Peyer's patch (tissue), 4 donors: Measurements from ENCODE around the gene DMAP1. TPM values are rescaled to one million over a fixed set of nuclear protein-coding genes. Genes with fewer than 3 reads are reported as not detected.
A peak's percentile ranks its signal among the peaks of the same experiment; 100 is the strongest.

ENCODE experiments used
- DNase-seq, 3 donors: peaks; one replicate each; pipeline ENCODE4 v3.0.0-alpha.2; 2017 to 2019
- H3K27ac ChIP-seq, 4 donors: fragments of 200-600 bp; sonication (generic); one replicate each; pipeline ENCODE4 v1.5.1; 2016 to 2019
- H3K27me3 ChIP-seq, 2 donors: fragments of 200-600 bp; sonication (generic); one replicate each; pipeline ENCODE4 v1.5.1; 2019
- H3K36me3 ChIP-seq, 3 donors: fragments of 200-600 bp; sonication (generic); one replicate each; pipeline ENCODE4 v1.5.1; 2016 to 2019
- H3K4me1 ChIP-seq, 4 donors: fragments of 200-600 bp; sonication (generic); one replicate each; pipeline ENCODE4 v1.5.1; 2016 to 2019
- H3K4me3 ChIP-seq, 4 donors: fragments of 200-600 bp; sonication (generic); 1 replicate in 3 of 4; 2 replicates in 1 of 4; pipeline ENCODE4 v1.5.1; 2016 to 2019; ENCODE audit warnings: mild to moderate bottlenecking in 1 of 4
- H3K9me3 ChIP-seq, 4 donors: fragments of 200-600 bp; sonication (generic); one replicate each; pipeline ENCODE4 v1.5.1; 2016 to 2019; ENCODE audit warnings: mild to moderate bottlenecking in 1 of 4
- CTCF ChIP-seq, 6 experiments: fragments of 450-650 bp in 4 of 6; fragments of 200-600 bp in 2 of 6; sonication (generic) in 1 of 6; IDR thresholded peaks; one replicate each; pipeline ENCODE4 v1.5.1; 2017 to 2019; ENCODE audit warnings: antibody characterized with exemption in 6 of 6, mild to moderate bottlenecking in 3 of 6, moderate library complexity in 1 of 6
- POLR2A ChIP-seq, 2 donors: fragments of 450-650 bp; IDR thresholded peaks; one replicate each; pipeline ENCODE4 v1.5.1; 2017; ENCODE audit warnings: antibody characterized with exemption in 2 of 2, mild to moderate bottlenecking in 2 of 2, moderate library complexity in 2 of 2
- total RNA-seq, 4 donors: library from RNA; depleted of rRNA; stranded (reverse); fragments of >200 nt; gene quantifications; one replicate each; pipeline ENCODE4 v1.1.0, GENCODE V29; 2016

DMAP1 gene
- total RNA-seq, 4 donors from 2014 or later: 79.2 to 149 (median 113) TPM

GRCh38 chr1:44242746-44243145, 29.5 kb downstream of the DMAP1 start:
- no peaks in the 10 kb centered on the region for H3K27me3 ChIP-seq
- no peaks in the 10 kb centered on the region for H3K9me3 ChIP-seq
- no peak overlapping the region for H3K4me3 ChIP-seq
- peak in 1 of 3 donors; percentile 44 for DNase-seq
- H3K4me1 ChIP-seq: peaks cover 0 to 34% (median 2%) of the 10 kb centered on the region in 4 donors
- TF ChIP-seq CTCF (IDR thresholded peaks at IDR 0.05): no peak
- no peak for TF ChIP-seq POLR2A (IDR thresholded peaks at IDR 0.05)
- no peak overlapping the region for H3K27ac ChIP-seq
- no peaks in the 10 kb centered on the region for H3K36me3 ChIP-seq

- Histone ChIP-seq H3K4me1 (peaks cover 0 to 22% (median 2%) of the 10 kb centered on the region in 4 donors), H3K27ac (no peak overlapping the region), H3K27me3 (no peaks in the 10 kb centered on the region), H3K9me3 (no peaks in the 10 kb centered on the region), H3K4me3 (no peak overlapping the region), H3K36me3 (no peaks in the 10 kb centered on the region)
- TF ChIP-seq CTCF (IDR thresholded peaks at IDR 0.05): no peak
- no peak for TF ChIP-seq POLR2A (IDR thresholded peaks at IDR 0.05)
- DNase-seq: peak in 1 of 3 donors; percentile 28
Measured at GRCh38 chr1:44243782-44244495, 30.7 kb downstream of the DMAP1 start.

GRCh38 chr1:44244986-44245385, 31.7 kb downstream of the DMAP1 start:
- TF ChIP-seq CTCF (IDR thresholded peaks at IDR 0.05) (no peak), POLR2A (IDR thresholded peaks at IDR 0.05) (no peak)
- H3K9me3 ChIP-seq: no peaks in the 10 kb centered on the region
- no peak overlapping the region for H3K4me3 ChIP-seq
- H3K36me3 ChIP-seq: no peaks in the 10 kb centered on the region
- H3K27ac ChIP-seq: no peak overlapping the region
- peaks cover 0 to 12% (median 0%) of the 10 kb centered on the region in 4 donors for H3K4me1 ChIP-seq
- peak in 1 of 3 donors; percentile 39 for DNase-seq
- H3K27me3 ChIP-seq: no peaks in the 10 kb centered on the region

GRCh38 chr1:44246806-44247205, 33.5 kb downstream of the DMAP1 start:
- no peak for TF ChIP-seq POLR2A (IDR thresholded peaks at IDR 0.05)
- TF ChIP-seq CTCF (IDR thresholded peaks at IDR 0.05): no peak
- Histone ChIP-seq H3K4me1 (no peaks in the 10 kb centered on the region), H3K9me3 (no peaks in the 10 kb centered on the region), H3K27me3 (no peaks in the 10 kb centered on the region), H3K36me3 (no peaks in the 10 kb centered on the region), H3K27ac (no peak overlapping the region), H3K4me3 (no peak overlapping the region)
- peak in 1 of 3 donors; percentile 35 for DNase-seq

GRCh38 chr1:44249543-44249942, 36.3 kb downstream of the DMAP1 start:
- peak in 1 of 3 donors; percentile 43 for DNase-seq
- Histone ChIP-seq H3K4me3 (no peak overlapping the region), H3K27ac (no peak overlapping the region), H3K27me3 (no peaks in the 10 kb centered on the region), H3K9me3 (no peaks in the 10 kb centered on the region), H3K36me3 (no peaks in the 10 kb centered on the region), H3K4me1 (no peaks in the 10 kb centered on the region)
- TF ChIP-seq CTCF (IDR thresholded peaks at IDR 0.05): no peak
- no peak for TF ChIP-seq POLR2A (IDR thresholded peaks at IDR 0.05)
